GM19395 (cell line): ENCODE data around the gene RNU1-2.
"Not testable (repeated sequence)": the region's sequence is repeated elsewhere in the genome, so short reads cannot be mapped to it uniquely, and the experiment has no call there.

Experiments used
- ATAC-seq: cut with Tn5 transposase; IDR thresholded peaks from one replicate; pipeline ENCODE4 v1.9.1; 2021; ENCODE audit warnings: mild to moderate bottlenecking, moderate library complexity; ENCODE audit not compliant: unreplicated experiment

Gene RNU1-2

DNA sequence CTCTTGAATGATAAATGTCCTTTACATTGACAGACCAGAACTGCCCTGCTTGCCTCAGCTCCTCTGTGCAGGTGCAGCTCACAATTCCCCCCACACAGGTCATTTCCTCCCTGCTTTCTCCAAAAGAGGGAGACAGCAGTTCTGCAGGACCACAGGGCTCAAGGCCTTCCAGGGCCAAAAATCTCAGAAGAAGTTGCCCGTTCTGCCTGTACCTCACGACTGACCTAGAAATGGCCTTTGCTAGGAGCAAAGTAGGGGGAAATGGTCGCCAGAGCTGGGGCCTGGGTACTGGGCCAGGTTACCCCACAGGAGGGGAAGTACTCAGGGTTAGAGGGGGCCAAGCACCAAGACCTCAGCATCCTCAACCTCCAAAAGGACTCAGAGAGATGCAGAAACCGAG lies 11.1 kb downstream of the RNU1-2 start:
- no peak for ATAC-seq

DNA sequence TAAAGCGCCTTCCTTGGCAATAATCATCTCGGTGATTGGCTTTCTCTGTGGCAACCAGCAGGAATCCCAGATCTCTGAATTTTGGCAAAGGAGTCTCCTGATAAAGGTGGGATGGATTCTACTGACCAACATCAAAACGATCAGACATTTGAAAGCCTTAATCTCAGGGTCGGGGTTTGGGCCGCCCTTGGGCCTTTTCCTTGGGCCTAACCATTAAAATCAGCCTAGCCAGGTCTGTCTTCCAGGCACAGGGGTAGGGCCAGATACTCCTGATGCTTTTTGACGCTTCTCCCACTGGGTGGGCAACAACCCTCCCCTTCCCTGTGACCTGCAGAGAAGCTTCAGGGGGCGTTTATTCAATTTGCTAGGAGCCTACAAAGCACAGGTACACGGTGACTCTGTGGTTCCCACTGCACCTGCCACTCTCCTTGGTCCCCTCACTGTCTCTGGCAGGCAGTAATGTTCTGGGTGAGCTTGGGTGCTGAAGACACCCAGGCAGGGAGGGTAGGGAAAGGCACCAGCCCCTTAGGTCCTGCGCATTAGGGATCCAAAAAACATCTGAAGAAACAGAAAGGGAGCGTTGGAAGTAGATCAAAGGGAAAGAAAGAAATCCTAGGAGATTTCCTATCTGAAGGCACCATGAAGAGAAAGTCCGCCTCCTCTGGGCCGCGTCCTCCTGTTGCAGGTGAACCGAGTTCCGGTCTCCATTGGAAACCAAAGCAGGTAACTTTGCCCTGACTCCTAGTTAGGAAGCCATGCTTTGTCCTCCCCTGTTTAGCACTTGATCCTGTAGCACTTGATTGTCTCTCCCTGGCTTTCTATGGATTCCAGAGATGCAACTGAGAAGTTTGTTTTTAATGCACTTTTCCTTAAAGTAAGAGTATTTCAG lies 12.3 kb downstream of the RNU1-2 start:
- ATAC-seq: no peak

DNA sequence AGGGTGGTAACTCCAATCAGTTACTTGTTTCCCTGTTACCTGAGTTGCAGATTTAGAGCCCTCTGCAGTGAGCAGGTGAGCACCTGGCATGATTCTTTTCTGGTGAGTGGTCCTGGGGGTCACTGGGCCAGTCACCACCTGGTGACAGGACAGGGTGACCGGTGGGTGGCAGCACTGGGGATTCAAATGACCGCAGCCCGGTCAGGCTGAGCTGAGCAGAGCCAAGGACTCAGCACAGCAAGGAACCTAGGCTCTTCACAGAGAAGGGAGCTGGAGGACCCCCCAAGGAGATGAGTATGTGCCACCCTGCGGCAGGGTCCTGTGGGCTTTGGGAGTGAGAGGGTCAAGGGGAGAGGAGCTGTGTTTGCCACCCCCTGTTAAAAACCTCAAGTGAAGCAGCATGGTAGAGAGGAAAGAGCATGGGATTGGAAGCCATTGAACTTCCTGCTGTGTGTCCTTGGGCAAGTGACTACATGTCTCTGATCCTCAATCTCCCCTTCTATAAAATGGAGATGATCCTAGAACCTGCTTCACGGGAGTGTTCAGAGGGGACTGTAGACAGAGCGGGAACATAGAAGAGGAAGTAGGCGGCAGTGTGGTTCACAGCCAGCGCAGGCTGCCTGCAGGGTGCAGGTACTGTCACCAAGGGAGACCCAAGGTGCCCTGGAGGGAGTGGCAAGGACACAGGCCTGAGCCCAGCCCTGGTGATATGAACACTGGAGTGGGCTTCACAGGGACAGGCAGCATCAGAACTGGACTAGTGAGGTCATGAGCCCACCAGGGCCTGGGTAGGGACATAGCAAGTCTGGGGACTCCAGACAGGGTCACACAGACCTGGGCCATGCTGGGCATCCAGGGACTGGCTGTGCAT lies 16.3 kb downstream of the RNU1-2 start:
- ATAC-seq: not testable (repeated sequence)

DNA sequence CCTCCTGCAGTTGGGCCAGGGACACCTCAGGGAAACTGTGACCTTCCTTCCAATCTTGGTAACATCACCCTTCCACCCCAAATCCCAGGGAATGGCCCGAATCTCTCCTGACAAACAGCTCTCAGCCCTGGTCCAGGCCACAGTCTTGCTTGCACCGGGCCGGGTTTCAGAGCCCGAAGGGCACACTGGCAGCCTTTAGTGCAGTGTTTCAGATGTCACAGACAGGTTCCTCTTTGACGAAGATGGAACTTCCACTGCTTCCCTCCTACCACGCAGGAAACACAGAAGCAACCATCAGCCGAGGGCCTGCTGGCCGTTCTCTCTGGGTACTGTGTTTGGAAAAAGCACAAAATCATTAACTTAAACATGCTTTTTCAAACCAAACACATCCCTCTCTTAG lies 17.0 kb downstream of the RNU1-2 start:
- ATAC-seq: not testable (repeated sequence)

DNA sequence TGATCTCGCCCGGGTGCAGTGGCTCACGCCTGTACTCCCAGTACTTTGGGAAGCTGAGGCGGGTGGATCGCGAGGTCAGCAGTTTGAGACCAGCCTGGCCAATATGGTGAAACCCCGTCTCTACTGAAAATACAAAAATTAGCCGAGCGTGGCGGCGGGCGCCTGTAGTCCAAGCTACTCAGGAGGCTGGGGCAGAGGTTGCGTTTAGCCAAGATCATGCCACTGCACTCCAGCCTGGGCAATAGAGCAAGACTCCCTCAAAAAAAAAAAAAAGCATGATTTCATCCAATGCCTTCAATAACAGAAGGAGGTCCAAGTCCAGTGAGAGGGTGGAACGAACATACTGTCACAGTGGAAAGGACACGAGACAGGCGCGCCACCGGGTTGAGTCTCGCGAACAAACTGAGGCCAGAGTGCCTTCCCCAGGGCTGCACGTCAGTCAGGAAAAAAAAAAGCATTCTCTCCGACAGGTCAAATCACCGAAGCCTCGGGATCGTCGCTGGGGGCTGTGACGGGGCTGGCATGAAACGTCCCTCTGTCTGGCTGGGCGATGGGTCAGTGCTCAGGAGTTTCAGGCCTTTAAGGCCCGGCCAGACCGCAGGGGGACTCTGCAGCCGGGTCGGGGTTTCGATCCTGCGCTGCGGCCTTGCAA lies 17.5 kb downstream of the RNU1-2 start:
- no peak for ATAC-seq

DNA sequence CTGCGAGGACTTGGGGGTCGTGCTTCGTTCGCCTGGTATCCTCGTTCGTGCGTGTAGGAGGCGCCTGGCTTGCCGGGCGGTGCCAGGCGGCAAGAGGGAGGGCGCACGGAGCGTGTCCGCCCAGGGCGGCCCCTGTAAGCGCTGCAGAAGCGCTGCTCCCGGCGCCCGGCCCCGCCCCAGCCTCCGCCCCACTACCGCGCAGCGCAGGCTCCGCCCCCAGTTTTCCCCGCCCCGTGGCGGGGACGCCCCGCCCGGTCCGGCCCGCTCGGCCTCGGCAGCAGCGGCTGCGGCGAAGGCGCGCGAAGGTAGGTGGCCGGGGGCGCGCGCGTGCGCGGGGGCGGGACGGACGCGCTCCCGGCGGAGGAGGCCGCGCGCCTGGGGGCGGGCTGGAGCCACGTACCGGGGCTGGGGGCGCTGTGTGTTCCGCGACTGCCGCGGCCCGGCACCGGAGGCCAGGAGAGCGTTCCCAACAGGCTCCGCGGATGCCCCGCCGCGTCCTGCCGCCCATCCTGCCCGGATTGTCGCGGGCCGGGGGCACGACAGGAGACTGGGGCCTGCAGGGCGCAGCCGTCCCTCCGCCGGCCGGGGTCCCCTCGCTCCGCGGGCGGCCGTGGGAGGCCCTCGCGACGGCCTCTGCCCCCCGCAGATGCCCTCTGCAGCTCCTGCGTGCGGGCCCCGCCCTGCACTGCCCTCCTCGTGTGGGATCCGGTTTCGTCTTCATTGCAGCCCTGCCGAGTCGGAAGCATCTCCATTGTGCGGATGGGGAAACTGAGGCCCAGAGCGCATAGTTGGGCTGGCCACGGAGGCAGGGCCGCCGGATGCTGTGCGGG lies 18.3 kb downstream of the RNU1-2 start:
- ATAC-seq: peak; percentile 67

DNA sequence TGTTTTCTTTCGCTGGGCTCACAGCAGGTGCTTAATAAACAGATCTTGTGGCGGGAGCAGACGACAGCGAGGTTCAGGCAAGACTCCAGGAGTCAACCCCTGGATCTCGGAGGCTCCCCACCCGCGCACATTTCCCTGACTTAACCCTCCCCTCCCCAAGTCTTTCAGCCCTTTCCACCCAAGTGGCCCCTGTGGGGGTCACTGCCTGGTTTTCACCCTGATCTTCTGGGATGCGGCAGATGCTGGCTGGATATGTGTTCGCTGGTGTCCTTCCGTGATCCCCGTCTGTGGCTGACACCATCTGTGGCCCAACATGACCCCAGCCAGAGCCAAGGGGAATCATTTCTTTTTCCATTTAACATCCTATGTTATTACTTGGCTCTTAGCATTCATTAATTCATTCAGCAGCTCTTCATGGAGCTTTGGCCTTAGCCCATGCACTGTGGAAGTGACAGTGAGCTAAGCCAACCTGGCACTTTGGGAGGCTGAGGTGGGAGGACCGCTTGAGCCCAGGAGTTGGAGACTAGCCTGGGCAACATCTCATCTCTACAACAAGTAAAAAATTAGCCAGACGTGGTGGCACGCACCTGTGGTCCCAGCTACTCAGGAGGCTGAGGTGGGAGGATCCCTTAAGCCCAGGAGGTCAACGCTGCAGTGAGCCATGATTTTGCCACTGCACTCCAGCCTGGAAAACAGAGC lies 19.3 kb downstream of the RNU1-2 start:
- not testable (repeated sequence) for ATAC-seq

DNA sequence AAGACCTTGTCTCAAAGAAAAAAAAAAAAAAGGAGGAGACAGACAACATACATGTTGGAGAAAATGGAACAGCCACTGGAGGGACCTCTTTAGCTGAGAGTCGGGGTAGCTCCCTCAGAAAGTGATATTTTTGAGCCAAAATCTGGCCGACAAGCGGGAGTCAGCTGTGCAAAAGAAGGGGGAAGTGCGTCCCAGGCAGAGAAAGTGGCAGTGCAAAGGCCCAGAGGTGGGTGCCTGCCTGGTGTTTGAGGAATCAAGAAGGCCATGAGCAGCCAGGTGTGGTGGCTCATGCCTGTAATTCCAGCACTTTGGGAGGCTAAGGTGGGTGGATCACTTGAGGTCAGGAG lies 19.8 kb downstream of the RNU1-2 start:
- no peak for ATAC-seq

DNA sequence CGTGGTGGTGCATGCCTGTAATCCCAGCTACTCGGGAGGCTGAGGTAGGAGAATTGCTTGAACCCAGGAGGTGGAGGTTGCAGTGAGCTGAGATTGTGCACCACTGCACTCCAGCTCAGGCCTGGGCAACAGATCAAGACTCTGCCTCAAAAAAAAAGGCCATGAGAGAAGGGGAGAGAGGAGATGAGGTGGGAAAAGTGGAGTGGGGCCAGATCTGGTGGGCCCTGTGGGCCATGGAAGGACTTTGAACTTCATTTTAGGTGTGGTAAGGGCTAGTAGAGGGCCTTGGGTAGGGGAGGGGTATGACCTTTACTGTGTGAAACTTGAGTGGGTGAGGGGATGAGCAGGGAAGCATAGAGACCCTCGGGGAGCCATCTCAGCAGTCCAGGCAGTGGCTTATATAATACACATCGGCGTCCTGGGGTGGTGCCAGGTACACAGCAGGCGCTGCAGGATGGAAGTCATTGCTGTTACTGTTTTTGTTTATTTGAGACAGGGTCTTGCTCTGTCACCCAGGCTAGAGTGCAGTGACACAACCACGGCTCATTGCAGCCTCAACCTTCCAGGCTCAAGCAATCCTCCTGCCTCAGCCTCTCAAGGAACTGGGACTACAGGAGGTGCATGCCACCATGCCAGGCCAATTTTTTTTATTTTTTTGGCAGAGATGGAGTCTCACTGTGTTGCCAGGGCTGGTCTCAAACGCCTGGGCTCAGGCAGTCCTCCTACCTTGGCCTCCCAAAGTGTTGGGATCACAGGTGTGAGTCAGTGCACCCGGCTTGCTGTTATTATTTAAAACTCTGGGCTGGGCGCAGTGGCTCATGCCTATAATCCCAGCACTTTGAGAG lies 20.5 kb downstream of the RNU1-2 start:
- not testable (repeated sequence) for ATAC-seq

DNA sequence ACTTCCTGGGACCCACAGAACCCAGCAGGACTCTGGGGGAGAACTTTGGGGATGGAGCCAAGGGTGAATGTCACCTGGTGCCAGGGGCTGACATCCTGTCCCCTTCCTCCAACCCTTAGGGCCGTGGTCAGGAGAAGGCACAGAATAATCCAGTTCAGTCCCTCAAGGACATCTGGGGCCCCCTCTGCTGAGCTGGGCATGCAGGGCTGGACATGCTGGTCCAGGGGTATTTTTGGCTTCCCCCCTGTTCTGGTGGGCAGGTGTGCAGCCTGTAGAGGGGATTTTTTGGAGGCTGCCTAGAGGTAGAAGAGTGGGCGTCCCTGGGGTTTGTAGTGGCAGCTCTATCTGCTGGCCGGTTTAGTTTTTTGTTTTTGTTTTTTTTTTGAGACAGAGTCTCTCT lies 22.6 kb downstream of the RNU1-2 start:
- ATAC-seq: no peak

DNA sequence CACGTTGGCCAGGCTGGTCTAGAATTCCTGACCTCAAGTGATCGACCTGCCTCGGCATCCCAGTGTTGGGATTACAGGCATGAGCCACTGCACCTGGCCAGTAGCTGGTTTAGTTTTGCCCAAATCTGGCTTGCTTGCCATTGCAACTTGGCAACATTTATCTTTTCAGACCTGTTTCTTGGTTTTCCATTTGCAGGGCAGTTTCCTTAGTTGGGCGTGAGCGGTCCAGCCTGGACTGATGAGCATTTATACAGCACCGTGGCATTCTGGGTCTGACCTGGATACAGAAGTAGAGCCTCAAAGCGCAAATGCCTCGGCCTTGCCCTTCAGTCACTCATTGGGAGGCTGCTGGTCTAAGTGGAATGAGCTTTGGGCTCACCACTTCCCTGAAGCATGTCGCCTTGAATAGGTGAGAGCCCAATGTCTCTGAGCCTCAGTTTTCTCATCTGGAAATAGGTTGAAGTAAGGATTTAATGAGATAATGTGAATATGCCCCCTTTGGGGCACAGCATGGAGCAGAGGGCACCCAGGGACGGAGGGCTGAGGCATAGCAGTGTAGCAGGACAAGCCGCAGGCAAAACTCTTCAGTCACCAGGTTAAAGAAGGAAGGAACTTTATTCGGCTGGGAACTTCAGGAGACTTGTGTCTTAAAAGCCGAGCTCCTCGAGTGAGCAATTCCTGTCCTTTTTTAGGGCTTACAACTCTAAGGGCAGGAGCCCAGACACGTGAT lies 23.3 kb downstream of the RNU1-2 start:
- not testable (repeated sequence) for ATAC-seq

DNA sequence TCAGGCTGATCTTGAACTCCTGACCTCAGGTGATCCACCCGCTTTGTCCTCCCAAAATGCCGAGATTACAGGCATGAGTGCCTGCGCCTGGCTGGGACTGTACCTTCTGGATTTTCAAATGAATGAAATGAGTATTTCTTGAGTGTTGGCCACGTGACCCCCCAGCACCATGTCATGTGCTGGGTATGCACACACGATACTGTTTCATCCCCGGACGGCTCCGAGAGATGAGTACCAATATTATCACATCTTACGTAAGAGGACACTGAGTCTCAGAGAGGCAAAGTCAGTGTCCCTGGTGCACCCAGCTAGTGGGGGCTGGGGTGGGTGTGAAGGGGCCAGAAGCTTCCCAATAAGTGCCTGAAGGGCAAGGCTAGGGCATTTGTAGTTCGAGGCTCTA lies 25.2 kb downstream of the RNU1-2 start:
- ATAC-seq: no peak

DNA sequence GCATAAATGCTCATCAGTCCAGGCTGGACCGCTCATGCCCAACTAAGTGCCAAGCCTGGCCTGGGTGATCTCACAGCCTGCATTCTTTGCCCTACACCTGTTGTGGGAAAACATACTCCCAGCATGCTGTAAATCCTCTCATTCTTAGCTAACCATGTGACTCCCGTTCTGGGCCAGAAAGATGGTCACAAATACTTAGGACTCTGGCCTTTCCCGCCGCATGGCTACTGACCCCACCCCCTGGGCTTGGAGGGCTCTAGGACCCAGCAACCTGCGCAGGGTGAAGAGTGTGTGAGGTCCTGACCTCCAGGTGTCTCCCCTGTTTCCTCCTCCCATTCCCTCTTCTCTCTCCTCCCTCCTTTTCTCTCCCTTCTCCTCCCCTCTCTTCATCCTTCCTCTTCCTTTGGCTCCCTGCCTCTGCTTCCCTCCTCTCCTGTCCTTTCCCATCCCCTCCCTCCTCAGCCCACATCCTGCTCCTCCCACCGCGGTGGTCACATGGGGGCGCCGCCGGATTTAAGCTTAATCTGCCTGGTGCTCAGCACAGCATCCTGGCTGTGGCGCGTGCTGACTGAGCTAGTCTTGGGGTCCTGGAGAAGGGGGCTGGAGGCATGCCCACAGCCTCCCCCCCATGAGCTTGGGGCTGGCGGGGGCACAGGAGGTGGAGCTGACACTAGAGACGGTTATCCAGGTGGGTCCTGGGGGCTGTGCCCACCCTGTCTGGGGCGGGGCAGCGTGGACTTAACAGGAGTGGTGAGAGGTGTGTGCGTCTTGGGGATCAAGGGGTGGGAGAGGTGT lies 25.8 kb downstream of the RNU1-2 start, which contains the start of gene CROCC:
Gene CROCC (plus strand): TSS at position 541 of the 795 bp plus-strand sequence. CDS start 88 bp downstream, at position 629.
- ATAC-seq: no peak

DNA sequence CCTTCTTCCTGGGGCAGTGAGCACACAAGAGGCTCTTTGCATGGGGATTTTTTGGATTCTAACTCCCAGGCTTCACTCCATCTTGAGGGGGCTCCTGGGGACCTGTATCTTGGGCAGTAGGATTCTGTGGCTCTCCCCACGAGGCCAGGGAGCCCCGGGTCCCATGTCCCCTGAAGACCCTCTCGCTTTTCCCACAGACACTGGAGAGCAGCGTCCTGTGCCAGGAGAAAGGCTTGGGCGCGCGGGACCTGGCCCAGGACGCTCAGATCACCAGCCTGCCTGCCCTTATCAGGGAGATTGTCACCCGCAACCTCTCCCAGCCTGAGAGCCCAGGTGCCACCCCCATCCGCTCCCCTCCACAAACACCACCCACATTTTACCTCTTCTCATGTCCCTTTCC lies 26.7 kb downstream of the RNU1-2 start:
- ATAC-seq: no peak

DNA sequence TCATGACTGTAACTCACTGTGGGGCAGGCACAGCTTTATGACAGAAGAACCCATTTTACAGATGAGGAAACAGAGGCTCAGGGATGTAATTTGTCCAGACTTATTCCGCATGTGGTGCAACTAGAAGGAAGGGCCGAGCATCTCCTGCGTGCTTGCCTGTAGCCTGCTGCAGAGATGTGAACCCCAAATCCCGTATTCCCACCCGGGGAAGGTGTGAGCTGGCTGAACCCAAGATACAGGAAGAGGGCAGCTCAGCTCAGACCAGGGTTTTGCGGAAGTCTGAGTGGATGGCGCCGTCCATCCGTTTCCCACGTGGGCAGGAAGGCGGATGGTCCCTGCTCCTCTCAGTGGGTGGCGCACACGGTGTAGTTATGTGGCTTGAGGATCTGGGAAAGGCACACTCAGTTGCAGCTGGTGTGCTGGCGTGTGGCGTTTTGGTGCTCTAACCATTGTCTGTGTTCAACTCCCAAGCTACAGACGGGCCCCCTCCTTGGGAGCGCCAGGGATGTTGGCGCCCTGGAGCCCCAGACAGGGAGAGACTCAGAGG lies 27.2 kb downstream of the RNU1-2 start:
- no peak for ATAC-seq

DNA sequence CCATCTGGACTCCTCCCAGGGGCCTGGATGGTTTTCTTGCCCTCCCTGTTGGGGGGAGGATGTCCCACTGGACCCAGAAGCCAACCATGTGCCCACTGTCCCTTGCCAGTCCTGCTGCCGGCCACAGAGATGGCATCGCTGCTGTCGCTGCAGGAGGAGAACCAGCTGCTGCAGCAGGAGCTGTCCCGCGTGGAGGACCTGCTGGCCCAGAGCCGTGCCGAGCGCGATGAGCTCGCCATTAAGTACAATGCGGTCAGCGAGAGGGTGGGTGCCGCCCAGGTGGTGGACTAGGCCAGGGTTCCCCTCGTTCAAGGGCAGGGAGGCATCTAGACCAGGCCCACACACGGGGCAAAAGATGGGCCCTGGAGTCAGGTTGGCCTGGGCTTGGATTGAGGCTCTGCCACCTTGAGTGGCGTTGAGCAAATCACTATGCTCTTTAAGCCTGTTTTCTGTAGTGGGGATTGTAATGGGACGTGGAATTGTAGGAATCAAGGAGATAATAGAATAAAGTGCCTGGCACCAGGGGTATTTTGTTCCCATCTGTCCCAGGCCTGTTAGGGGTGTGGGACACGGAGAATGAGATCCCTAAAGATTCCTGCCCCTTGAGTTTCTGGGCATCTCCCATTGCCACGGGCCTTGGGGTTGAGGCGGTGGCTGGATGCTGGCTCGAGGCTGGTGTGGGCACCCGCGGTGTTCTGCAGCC lies 28.6 kb downstream of the RNU1-2 start:
- no peak for ATAC-seq
